ENCODE results near the gene SMIM7.

- peak; percentile 23; the same call in 1 of the 2 replicates for TF ChIP-seq POLR2AphosphoS5 (IDR thresholded peaks at IDR 0.05; ENCODE audit: low read depth, low read length)
- no peak for TF ChIP-seq POLR2A (IDR thresholded peaks at IDR 0.05; ENCODE audit: low read depth, low read length)
Observed at GRCh38 chr19:16661480-16662034, 1.6 kb upstream of the SMIM7 start.

Data from GM12892 (cell line).